WTC11 (cell line): ENCODE results near the gene FBXL7.

Source experiments
- ATF6 ChIP-seq: sonication (generic); formaldehyde crosslinking; IDR thresholded peaks from 2 replicates; pipeline ENCODE4 v1.8.1; 2023; ENCODE audit warnings: mild to moderate bottlenecking, missing genetic modification reagents
- CREB1 ChIP-seq: sonication (generic); formaldehyde crosslinking; IDR thresholded peaks from 2 replicates; pipeline ENCODE4 v1.8.0; 2023; ENCODE audit warnings: mild to moderate bottlenecking, missing genetic modification reagents
- CTCF ChIP-seq: fragments of 200-600 bp; IDR thresholded peaks from 2 replicates; pipeline ENCODE4 v1.8.0; 2022; ENCODE audit warnings: antibody characterized with exemption
- IRF1 ChIP-seq: sonication (generic); formaldehyde crosslinking; IDR thresholded peaks from 2 replicates; pipeline ENCODE4 v1.8.0; 2023; ENCODE audit warnings: missing genetic modification reagents
- JUN ChIP-seq: sonication (generic); formaldehyde crosslinking; IDR thresholded peaks from 2 replicates; pipeline ENCODE4 v1.8.0; 2023; ENCODE audit warnings: mild to moderate bottlenecking, missing genetic modification reagents
- MAX ChIP-seq: sonication (generic); formaldehyde crosslinking; IDR thresholded peaks from 2 replicates; pipeline ENCODE4 v1.8.0; 2022; ENCODE audit warnings: mild to moderate bottlenecking, missing genetic modification reagents
- PREB ChIP-seq: sonication (generic); formaldehyde crosslinking; IDR thresholded peaks from 2 replicates; pipeline ENCODE4 v1.8.1; 2022; ENCODE audit warnings: mild to moderate bottlenecking, missing genetic modification reagents, moderate library complexity, borderline replicate concordance
- TEAD4 ChIP-seq: sonication (generic); formaldehyde crosslinking; IDR thresholded peaks from 2 replicates; pipeline ENCODE4 v1.8.0; 2022; ENCODE audit warnings: mild to moderate bottlenecking, missing genetic modification reagents
- ZNF138 ChIP-seq: sonication (generic); formaldehyde crosslinking; conservative IDR thresholded peaks from 2 replicates; pipeline ENCODE4 v1.8.1; 2022; ENCODE audit warnings: mild to moderate bottlenecking, moderate library complexity, missing genetic modification reagents

- no peak for TF ChIP-seq CTCF
- TF ChIP-seq TEAD4 (CRISPR knock-in tag) = no peak
- TF ChIP-seq PREB = no peak
- TF ChIP-seq IRF1 (CRISPR knock-in tag) = no peak
- no peak for TF ChIP-seq MAX
- no peak for TF ChIP-seq CREB1 (CRISPR knock-in tag)
- TF ChIP-seq ZNF138 (CRISPR knock-in tag) = no peak
- TF ChIP-seq ATF6 (CRISPR knock-in tag) = no peak
- no peak for TF ChIP-seq JUN (CRISPR knock-in tag)
These were observed 140.1 kb downstream of the FBXL7 start for GRCh38 chr5:15640116-15640515.
